HEK293 (cell line): ENCODE measurements around the gene HSD17B8.

ENCODE experiments used
- CTCF ChIA-PET: fragments of 350-600 bp; formaldehyde crosslinking; extraction: SDS; loops from one replicate; lab custom pipeline; 2021; ENCODE audit warnings: antibody characterized with exemption; lab: Yijun Ruan, JAX
- POLR2A ChIA-PET: fragments of 300-600 bp; formaldehyde crosslinking; extraction: SDS; loops from one replicate; lab custom pipeline; 2020; ENCODE audit warnings: antibody characterized with exemption, inconsistent platforms; lab: Yijun Ruan, JAX
- H3K27ac ChIP-seq: fragments of 200-500 bp; sonication (Bioruptor generic); 2 replicates; pipeline ENCODE4 v1.5.1; 2014; ENCODE audit warnings: low read depth, low read length, control low read depth, inconsistent platforms; ENCODE audit errors: extremely low read depth
- H3K36me3 ChIP-seq, 2 experiments: fragments of 200-500 bp in 1 of 2; sonication (Bioruptor generic) in 1 of 2; 1 replicate in 1 of 2; 2 replicates in 1 of 2; pipeline ENCODE4 v1.5.1; 2014 to 2017; ENCODE audit warnings: inconsistent platforms in 2 of 2, low read length in 2 of 2; ENCODE audit not compliant: control insufficient read depth in 2 of 2, insufficient read depth in 1 of 2
- H3K4me1 ChIP-seq: fragments of 200-500 bp; sonication (Bioruptor generic); 2 replicates; pipeline ENCODE4 v1.5.1; 2014; ENCODE audit warnings: mild to moderate bottlenecking, low read length, inconsistent platforms; ENCODE audit not compliant: control insufficient read depth, insufficient read depth
- H3K4me3 ChIP-seq: 2 replicates; pipeline ENCODE4 v1.5.1; 2011; ENCODE audit warnings: low read depth, mild to moderate bottlenecking, control low read depth, low read length, moderate library complexity
- H3K9me3 ChIP-seq: fragments of 200-500 bp; sonication (Bioruptor generic); 2 replicates; pipeline ENCODE4 v1.5.1; 2014; ENCODE audit warnings: low read depth, low read length, inconsistent platforms; ENCODE audit not compliant: control insufficient read depth, insufficient read depth
- HOXD13 ChIP-seq: sonication (generic); formaldehyde crosslinking; IDR thresholded peaks from 2 replicates; pipeline ENCODE4 v1.8.0; 2022; ENCODE audit warnings: missing genetic modification reagents, borderline replicate concordance
- KLF1 ChIP-seq: fragments of 450-650 bp; formaldehyde crosslinking; IDR thresholded peaks from 2 replicates; pipeline ENCODE4 v1.5.1; 2016; ENCODE audit warnings: missing biosample characterization, missing genetic modification characterization
- KLF7 ChIP-seq: fragments of 450-650 bp; formaldehyde crosslinking; IDR thresholded peaks from 2 replicates; pipeline ENCODE4 v1.5.1; 2016; ENCODE audit warnings: missing biosample characterization, missing genetic modification characterization, borderline replicate concordance
- OSR2 ChIP-seq: fragments of 450-650 bp; formaldehyde crosslinking; IDR thresholded peaks from 2 replicates; pipeline ENCODE4 v1.5.1; 2016; ENCODE audit warnings: missing biosample characterization, missing genetic modification characterization
- SP7 ChIP-seq: fragments of 450-650 bp; formaldehyde crosslinking; IDR thresholded peaks from 2 replicates; pipeline ENCODE4 v1.5.1; 2016; ENCODE audit warnings: missing biosample characterization, missing genetic modification characterization
- ZBTB1 ChIP-seq: fragments of 450-650 bp; formaldehyde crosslinking; IDR thresholded peaks from 2 replicates; pipeline ENCODE4 v1.5.1; 2016; ENCODE audit warnings: missing biosample characterization, missing genetic modification characterization
- ZBTB10 ChIP-seq: fragments of 450-650 bp; formaldehyde crosslinking; IDR thresholded peaks from 2 replicates; pipeline ENCODE4 v1.5.1; 2016; ENCODE audit warnings: missing biosample characterization, missing genetic modification characterization
- ZFHX2 ChIP-seq: fragments of 450-650 bp; formaldehyde crosslinking; conservative IDR thresholded peaks from 2 replicates; pipeline ENCODE4 v1.5.1; 2016; ENCODE audit warnings: missing biosample characterization, missing genetic modification characterization
- ZNF175 ChIP-seq: fragments of 450-650 bp; formaldehyde crosslinking; IDR thresholded peaks from 2 replicates; pipeline ENCODE4 v1.5.1; 2016; ENCODE audit warnings: missing biosample characterization, missing genetic modification characterization
- ZNF280D ChIP-seq: fragments of 450-650 bp; formaldehyde crosslinking; IDR thresholded peaks from 2 replicates; pipeline ENCODE4 v1.5.1; 2016; ENCODE audit warnings: missing biosample characterization, missing genetic modification characterization
- ZNF362 ChIP-seq: fragments of 450-650 bp; formaldehyde crosslinking; IDR thresholded peaks from 2 replicates; pipeline ENCODE4 v1.5.1; 2016; ENCODE audit warnings: missing biosample characterization, missing genetic modification characterization
- ZNF488 ChIP-seq: fragments of 450-650 bp; formaldehyde crosslinking; IDR thresholded peaks from 2 replicates; pipeline ENCODE4 v1.5.1; 2016; ENCODE audit warnings: missing biosample characterization, missing genetic modification characterization
- ZNF677 ChIP-seq: fragments of 450-650 bp; IDR thresholded peaks from 2 replicates; pipeline ENCODE4 v1.5.0; 2018; ENCODE audit warnings: missing biosample characterization, mild to moderate bottlenecking, missing genetic modification characterization, moderate library complexity
- ZNF777 ChIP-seq: fragments of 450-650 bp; formaldehyde crosslinking; IDR thresholded peaks from 2 replicates; pipeline ENCODE4 v1.5.1; 2017; ENCODE audit warnings: missing biosample characterization, missing genetic modification characterization, borderline replicate concordance

Gene HSD17B8

GRCh38 chr6:33192105-33192646, 12.3 kb upstream of the HSD17B8 start, which contains the start of gene COL11A2:
COL11A2 (minus strand) TSS chr6:33192467; CDS start chr6:33192240, 227 bp downstream.
- Histone ChIP-seq H3K9me3 (no peaks in the 10 kb centered on the region), H3K27ac (0 out of 2 replicates have a peak within 1 kb of the TSS, but pooled peaks have one; percentile 22), H3K36me3 (peaks cover 16 to 36% of the 10 kb centered on the region in 2 experiments; a peak in 2 of 3 replicates), H3K4me3 (peak within 1 kb of the TSS; percentile 5), H3K4me1 (peaks cover 3% of the 10 kb centered on the region; the same call in 1 of the 2 replicates)
- no peak for TF ChIP-seq ZNF362
- no peak for TF ChIP-seq KLF7
- no peak for TF ChIP-seq ZBTB1 (tag by site-specific recombination)
- TF ChIP-seq OSR2 (tag by site-specific recombination): no peak
- no peak for TF ChIP-seq ZNF175 (tag by site-specific recombination)
- TF ChIP-seq ZBTB10 (tag by site-specific recombination): no peak
- no peak for TF ChIP-seq ZNF280D (tag by site-specific recombination)
- no peak for TF ChIP-seq ZNF777 (tag by site-specific recombination)
- TF ChIP-seq ZNF677 (tag by site-specific recombination): no peak
- TF ChIP-seq HOXD13 (CRISPR knock-in tag): no peak
- POLR2A ChIA-PET: no interaction called here
- CTCF ChIA-PET: interaction anchor here (0.5 to 1.0 kb wide), 2 partner anchors 18 to 128 kb away, joined by 3 read pairs; no protein-coding TSS in a partner anchor

- peak overlapping the region; percentile 5 for H3K4me3 ChIP-seq
- CTCF ChIA-PET: no interaction called here
- H3K27ac ChIP-seq: 0 out of 2 replicates have a peak overlapping the region, but pooled peaks have one; percentile 22
These were observed 11.5 kb upstream of the HSD17B8 start for GRCh38 chr6:33192671-33193602.

More at GRCh38 chr6:33192671-33193602, 11.5 kb upstream of the HSD17B8 start:
- POLR2A ChIA-PET: interaction anchor here (0.5 kb wide), 1 partner anchor 257 kb away, joined by 3 read pairs; no protein-coding TSS in a partner anchor
- TF ChIP-seq SP7 (tag by site-specific recombination): 0 out of 2 replicates have a peak, but pooled peaks have one; percentile 17
- peak; percentile 90 for TF ChIP-seq KLF1 (tag by site-specific recombination)
- TF ChIP-seq ZNF488 (tag by site-specific recombination): no peak
- 0 out of 2 replicates have a peak, but pooled peaks have one; percentile 13 for TF ChIP-seq ZFHX2 (tag by site-specific recombination)
- TF ChIP-seq, all 188 proteins: peak for 3
- Histone ChIP-seq H3K9me3 (no peaks in the 10 kb centered on the region), H3K4me1 (peaks cover 7% of the 10 kb centered on the region), H3K36me3 (peaks cover 16 to 38% of the 10 kb centered on the region in 2 experiments; a peak in 2 of 3 replicates)
